Measurements from ENCODE around the gene MAP7. TPM values are rescaled to one million over a fixed set of nuclear protein-coding genes. Genes with fewer than 3 reads are reported as not detected.
"Not testable (repeated sequence)": the region's sequence is repeated elsewhere in the genome, so short reads cannot be mapped to it uniquely, and the experiment has no call there.

MAP7 gene
- total RNA-seq, 1 experiment from 2014 or later = 33.7 TPM

DNA sequence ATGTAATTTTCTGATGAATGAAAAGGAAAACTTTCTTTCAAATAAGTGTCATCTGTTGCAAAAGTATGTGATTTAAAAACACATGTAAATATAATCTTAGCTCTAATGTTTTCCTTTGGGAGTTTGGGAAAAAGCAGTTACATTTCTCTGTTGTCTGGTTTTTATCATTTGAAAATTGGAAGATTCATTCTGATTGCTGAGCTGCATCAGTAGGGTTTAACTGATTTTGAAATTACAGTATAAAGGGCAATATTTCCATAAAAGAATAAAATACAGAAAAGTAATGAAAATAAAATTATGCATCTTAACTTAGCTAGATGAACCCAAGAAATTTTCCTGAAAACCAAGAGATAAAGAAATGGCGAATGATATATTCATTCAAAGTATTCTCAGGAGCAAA, 57.8 kb downstream of the MAP7 start:
- Histone ChIP-seq H4K20me1 (ENCODE audit: insufficient read depth) (no peaks in the 10 kb centered on the region; the same call in 1 of the 2 replicates), H3K27ac (no peak overlapping the region), H3F3A (ENCODE audit: insufficient read depth, low read depth) (no peaks in the 10 kb centered on the region), H3K36me3 (ENCODE audit: low read depth) (no peaks in the 10 kb centered on the region), H3K79me2 (ENCODE audit: low read depth) (peaks cover 12% of the 10 kb centered on the region; the same call in 1 of the 2 replicates), H3K4me3 (no peak overlapping the region), H2AFZ (no peak overlapping the region), H3K9me3 (ENCODE audit: insufficient read depth, low read depth) (no peaks in the 10 kb centered on the region), H3K4me2 (no peak overlapping the region), H3K4me1 (replicated peaks; ENCODE audit: insufficient read depth) (no peaks in the 10 kb centered on the region), H3K9me2 (ENCODE audit: insufficient read depth) (no peaks in the 10 kb centered on the region), H3K27me3 (ENCODE audit: insufficient read depth, low read depth) (no peaks in the 10 kb centered on the region)
- no peak for DNase-seq
- POLR2A ChIA-PET (ENCODE audit: unreplicated experiment) = no interaction called here
- TF ChIP-seq EZH2 (IDR thresholded peaks at IDR 0.05; ENCODE audit: low read depth) (no peak), CTCF (conservative IDR thresholded peaks at IDR 0.05) (no peak)
- BruUV-seq (replicated peaks) = no TSS peak
- intact Hi-C loops (cut with micrococcal nuclease; ENCODE audit: unreplicated experiment) = no loop called here
- CTCF ChIA-PET = no interaction called here

DNA sequence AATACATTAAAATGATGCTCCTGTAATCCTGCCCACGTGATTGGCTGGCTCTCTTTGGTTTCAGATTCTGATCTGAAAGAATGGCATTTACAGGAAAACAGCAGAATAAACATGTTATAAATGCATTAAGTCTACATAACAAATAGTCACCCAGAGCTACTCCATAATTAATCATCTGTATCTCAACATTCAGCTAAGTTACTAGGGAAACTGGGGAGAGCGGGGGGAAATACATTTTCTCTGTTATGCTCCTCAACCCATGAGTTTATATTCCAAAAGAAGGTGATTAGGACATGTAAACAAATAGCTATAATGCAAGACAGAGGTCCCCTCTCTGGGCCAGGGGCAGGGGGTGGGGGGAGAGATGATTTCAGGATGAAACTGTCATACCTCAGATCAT, 58.5 kb downstream of the MAP7 start:
- Histone ChIP-seq H2AFZ (no peak overlapping the region), H3K9me2 (ENCODE audit: insufficient read depth) (no peaks in the 10 kb centered on the region), H3K4me2 (no peak overlapping the region), H3K79me2 (ENCODE audit: low read depth) (peaks cover 12% of the 10 kb centered on the region; the same call in 1 of the 2 replicates), H3K36me3 (ENCODE audit: low read depth) (no peaks in the 10 kb centered on the region), H4K20me1 (ENCODE audit: insufficient read depth) (no peaks in the 10 kb centered on the region; the same call in 1 of the 2 replicates), H3F3A (ENCODE audit: insufficient read depth, low read depth) (no peaks in the 10 kb centered on the region), H3K9me3 (ENCODE audit: insufficient read depth, low read depth) (no peaks in the 10 kb centered on the region), H3K4me1 (replicated peaks; ENCODE audit: insufficient read depth) (no peaks in the 10 kb centered on the region), H3K27ac (no peak overlapping the region), H3K4me3 (no peak overlapping the region), H3K27me3 (ENCODE audit: insufficient read depth, low read depth) (no peaks in the 10 kb centered on the region)
- DNase-seq = no peak
- intact Hi-C loops (cut with micrococcal nuclease; ENCODE audit: unreplicated experiment) = no loop called here
- no peak for TF ChIP-seq EZH2 (IDR thresholded peaks at IDR 0.05; ENCODE audit: low read depth)
- TF ChIP-seq CTCF (conservative IDR thresholded peaks at IDR 0.05) = no peak
- POLR2A ChIA-PET (ENCODE audit: unreplicated experiment) = no interaction called here
- BruUV-seq (replicated peaks) = no TSS peak
- CTCF ChIA-PET = no interaction called here

GRCh38 chr6:136491251-136491650, 59.0 kb downstream of the MAP7 start:
- intact Hi-C loops (cut with micrococcal nuclease; ENCODE audit: unreplicated experiment) = no loop called here
- BruUV-seq (replicated peaks) = no TSS peak
- H3K27ac ChIP-seq = no peak overlapping the region
- H3K79me2 ChIP-seq (ENCODE audit: low read depth) = peaks cover 12% of the 10 kb centered on the region; the same call in 1 of the 2 replicates
- POLR2A ChIA-PET (ENCODE audit: unreplicated experiment) = no interaction called here
- H3K36me3 ChIP-seq (ENCODE audit: low read depth) = no peaks in the 10 kb centered on the region
- no peaks in the 10 kb centered on the region for H3F3A ChIP-seq (ENCODE audit: insufficient read depth, low read depth)
- no peaks in the 10 kb centered on the region for H3K4me1 ChIP-seq (replicated peaks; ENCODE audit: insufficient read depth)
- no peaks in the 10 kb centered on the region; the same call in 1 of the 2 replicates for H4K20me1 ChIP-seq (ENCODE audit: insufficient read depth)
- no peaks in the 10 kb centered on the region for H3K27me3 ChIP-seq (ENCODE audit: insufficient read depth, low read depth)
- DNase-seq = no peak
- no peaks in the 10 kb centered on the region for H3K9me3 ChIP-seq (ENCODE audit: insufficient read depth, low read depth)
- H3K4me3 ChIP-seq = no peak overlapping the region
- H3K4me2 ChIP-seq = no peak overlapping the region
- no peaks in the 10 kb centered on the region for H3K9me2 ChIP-seq (ENCODE audit: insufficient read depth)
- H2AFZ ChIP-seq = no peak overlapping the region
- CTCF ChIA-PET = no interaction called here
- TF ChIP-seq CTCF (conservative IDR thresholded peaks at IDR 0.05) (no peak), EZH2 (IDR thresholded peaks at IDR 0.05; ENCODE audit: low read depth) (no peak)

DNA sequence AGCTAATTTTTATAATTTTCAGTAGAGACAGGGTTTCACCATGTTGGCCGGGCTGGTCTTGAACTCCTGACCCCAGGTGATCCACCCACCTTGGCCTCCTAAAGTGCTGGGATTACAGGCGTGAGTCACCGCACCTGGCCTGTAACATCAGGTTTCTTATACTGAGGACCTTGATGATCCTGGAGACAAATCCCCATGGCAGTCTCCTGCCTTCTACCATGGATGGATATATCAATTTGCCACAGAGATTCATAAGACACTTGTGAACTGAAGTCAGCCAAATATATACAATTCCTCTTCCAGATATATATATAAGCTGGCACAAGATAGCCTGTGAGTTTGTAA, 60.6 kb downstream of the MAP7 start:
- H3K27me3 ChIP-seq (ENCODE audit: insufficient read depth, low read depth); intact Hi-C loops (cut with micrococcal nuclease; ENCODE audit: unreplicated experiment); H3K9me2 ChIP-seq (ENCODE audit: insufficient read depth); H3F3A ChIP-seq (ENCODE audit: insufficient read depth, low read depth); H3K27ac ChIP-seq; H2AFZ ChIP-seq; H3K4me2 ChIP-seq; H3K9me3 ChIP-seq (ENCODE audit: insufficient read depth, low read depth); H3K4me1 ChIP-seq (replicated peaks; ENCODE audit: insufficient read depth); H4K20me1 ChIP-seq (ENCODE audit: insufficient read depth); BruUV-seq (replicated peaks); CTCF ChIA-PET; POLR2A ChIA-PET (ENCODE audit: unreplicated experiment); DNase-seq; H3K36me3 ChIP-seq (ENCODE audit: low read depth); H3K4me3 ChIP-seq: not testable (repeated sequence)
- H3K79me2 ChIP-seq (ENCODE audit: low read depth) = peaks cover 12% of the 10 kb centered on the region; the same call in 1 of the 2 replicates

Data from PC-9 (cell line).